Suppressor macrophage treated with lipopolysaccharide for 4 hours (primary cell): ENCODE results near the gene PPFIA4.
"Not testable (repeated sequence)": the region's sequence is repeated elsewhere in the genome, so short reads cannot be mapped to it uniquely, and the experiment has no call there.

ENCODE experiments used
- DNase-seq: peaks from one replicate; pipeline ENCODE4 v3.0.0-alpha.2; 2020

PPFIA4 gene

GRCh38 chr1:203026031-203026665, at the start of gene PPFIA4:
Gene PPFIA4 (plus strand): TSS chr1:203026491. CDS start chr1:203039009, 12,518 bp downstream.
- peak; percentile 91 for DNase-seq

DNA sequence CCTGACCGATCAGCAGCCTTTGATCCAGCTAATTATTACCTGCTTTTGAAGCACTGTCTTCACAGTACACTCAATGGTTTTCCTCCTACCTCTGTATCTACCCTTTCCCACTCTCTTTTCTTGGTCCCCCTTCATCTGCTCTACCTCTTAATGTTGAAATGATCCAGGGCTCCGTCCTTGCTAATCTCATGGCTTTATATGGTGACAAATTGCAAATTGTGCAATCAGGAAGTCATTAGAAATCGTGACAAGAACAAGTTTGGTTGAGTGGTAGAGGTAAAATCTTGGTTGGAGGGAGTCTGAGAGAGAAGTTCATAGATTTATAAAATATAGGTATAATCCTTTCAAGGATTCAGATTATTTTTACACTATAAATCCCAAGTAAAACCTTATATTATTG, 49.7 kb upstream of the PPFIA4 start:
- peak; percentile 43 for DNase-seq

DNA sequence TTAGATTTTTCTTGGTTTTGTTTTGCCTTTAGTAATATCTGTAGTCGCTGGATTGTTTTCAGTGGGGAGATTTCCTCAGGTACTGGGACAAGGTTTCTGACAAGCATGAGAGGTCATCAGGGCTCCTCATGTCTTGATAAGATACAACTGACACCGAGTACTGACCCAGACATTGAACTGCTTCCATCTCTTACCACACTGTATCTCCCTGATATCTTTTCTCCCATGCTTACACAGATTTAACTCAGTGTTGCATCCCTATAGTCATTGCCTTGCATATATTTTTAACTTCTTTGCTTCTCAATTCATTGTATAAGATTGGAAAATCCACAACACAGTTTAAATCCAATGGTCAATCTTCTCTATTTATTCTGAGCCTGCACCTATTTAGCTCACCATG, 46.8 kb upstream of the PPFIA4 start:
- no peak for DNase-seq

GRCh38 chr1:202981939-202982338, 44.4 kb upstream of the PPFIA4 start:
- DNase-seq: no peak

DNA sequence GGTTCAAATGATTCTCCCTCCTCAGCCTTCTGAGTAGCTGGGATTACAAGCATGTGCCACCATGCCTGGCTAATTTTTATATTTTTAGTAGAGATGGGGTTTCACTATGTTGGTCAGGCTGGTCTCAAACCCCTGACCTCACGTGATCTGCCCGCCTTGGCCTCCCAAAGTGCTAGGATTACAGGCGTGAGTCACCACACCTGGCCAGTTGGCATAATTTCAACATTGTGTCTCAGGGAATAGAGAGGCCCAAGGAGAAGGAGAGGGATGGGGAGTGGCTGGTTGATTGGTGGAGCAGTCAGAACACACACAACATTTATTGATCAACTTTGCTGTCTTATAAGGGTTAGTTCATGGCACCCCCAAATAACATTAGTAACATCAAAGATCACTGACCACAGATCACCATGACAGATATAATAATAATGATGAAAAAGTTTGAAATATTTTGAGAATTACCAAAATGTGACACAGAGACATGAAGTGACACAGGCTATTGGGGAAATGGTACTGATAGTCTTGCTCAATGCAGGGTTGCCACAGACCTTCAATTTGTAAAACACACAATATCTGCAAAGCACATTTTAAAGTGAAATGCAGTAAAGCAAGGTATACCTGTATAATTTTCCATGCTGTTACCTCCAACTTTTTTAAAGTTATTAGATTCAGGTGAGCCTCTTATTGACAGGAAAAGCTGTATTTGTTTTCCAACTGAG, 43.4 kb upstream of the PPFIA4 start:
- DNase-seq: peak; percentile 53

DNA sequence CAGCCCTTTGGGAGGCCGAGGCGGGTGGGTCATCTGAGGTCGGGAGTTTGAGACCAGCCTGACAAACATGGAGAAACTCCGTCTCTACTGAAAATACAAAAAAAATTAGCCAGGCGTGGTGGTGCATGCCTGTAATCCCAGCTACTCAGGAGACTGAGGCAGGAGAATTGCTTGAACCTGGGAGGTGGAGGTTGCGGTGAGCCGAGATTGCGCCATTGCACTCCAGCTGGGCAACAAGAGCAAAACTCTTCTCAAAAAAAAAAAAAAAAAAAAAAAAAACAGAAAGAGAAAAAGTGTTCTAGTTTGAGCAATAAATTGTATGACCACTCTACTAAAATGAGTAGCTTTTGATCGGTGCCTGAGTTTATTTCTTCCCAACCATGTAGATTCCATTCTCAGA, 40.2 kb upstream of the PPFIA4 start:
- not testable (repeated sequence) for DNase-seq

DNA sequence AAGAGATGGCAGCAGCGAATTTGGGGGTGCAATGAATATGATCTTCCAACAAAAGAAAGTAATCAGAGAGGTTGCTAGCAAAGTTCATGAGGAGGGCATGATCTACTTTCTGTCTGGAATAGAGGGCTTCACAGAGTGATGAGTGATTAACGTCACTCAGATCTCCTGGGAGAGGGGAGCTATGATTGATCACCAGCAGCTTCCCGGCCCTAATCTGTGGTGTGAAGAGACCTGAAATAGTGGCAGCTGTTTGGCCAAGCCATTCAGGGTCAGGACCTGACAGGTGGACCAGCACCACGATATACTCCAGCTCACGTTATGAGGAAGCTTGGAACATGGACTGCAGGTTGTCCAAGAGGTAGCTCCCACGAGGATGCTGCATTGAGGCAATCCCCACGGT, 39.0 kb upstream of the PPFIA4 start:
- DNase-seq: no peak

- DNase-seq: peak; percentile 17
These were observed 38.2 kb upstream of the PPFIA4 start for GRCh38 chr1:202987922-202988583.

DNA sequence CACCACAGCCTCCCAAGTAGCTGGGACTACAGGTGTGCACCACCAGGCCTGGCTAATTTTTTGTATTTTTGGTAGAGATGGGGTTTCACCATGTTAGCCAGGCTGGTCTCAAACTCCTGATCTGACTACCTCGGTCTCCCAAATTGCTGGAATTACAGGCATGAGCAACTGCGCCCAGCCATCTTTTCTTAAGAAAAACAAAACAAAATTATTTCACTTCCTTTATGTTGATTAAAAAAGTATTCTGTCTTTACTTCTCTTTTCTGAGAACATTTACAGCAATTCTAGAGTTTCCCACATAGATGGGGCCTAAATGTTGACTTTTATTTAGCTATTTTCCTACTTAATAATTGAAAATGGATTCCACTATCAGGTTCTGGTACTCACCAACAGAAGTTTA, 36.4 kb upstream of the PPFIA4 start:
- DNase-seq: peak; percentile 17

DNA sequence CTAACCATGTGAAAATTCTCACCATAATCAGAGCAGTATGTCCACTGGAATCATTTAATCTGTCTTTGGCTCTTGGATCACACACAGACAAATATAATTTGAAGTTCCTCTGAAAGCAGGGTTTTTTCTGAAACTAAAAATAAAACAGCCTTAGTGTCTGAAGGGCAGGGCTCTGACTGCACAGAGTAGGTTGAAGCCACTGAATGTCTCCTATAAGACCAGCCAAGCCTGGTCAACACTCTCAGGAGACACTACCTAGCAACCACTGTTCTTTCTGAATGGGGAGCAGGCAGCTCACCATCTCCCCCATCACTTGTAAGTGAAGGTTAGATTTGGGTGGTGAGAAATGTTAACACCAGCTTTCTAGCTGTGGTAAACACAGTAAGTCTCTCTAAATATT, 35.2 kb upstream of the PPFIA4 start:
- no peak for DNase-seq

GRCh38 chr1:202994756-202995155, 31.5 kb upstream of the PPFIA4 start:
- DNase-seq: no peak

DNA sequence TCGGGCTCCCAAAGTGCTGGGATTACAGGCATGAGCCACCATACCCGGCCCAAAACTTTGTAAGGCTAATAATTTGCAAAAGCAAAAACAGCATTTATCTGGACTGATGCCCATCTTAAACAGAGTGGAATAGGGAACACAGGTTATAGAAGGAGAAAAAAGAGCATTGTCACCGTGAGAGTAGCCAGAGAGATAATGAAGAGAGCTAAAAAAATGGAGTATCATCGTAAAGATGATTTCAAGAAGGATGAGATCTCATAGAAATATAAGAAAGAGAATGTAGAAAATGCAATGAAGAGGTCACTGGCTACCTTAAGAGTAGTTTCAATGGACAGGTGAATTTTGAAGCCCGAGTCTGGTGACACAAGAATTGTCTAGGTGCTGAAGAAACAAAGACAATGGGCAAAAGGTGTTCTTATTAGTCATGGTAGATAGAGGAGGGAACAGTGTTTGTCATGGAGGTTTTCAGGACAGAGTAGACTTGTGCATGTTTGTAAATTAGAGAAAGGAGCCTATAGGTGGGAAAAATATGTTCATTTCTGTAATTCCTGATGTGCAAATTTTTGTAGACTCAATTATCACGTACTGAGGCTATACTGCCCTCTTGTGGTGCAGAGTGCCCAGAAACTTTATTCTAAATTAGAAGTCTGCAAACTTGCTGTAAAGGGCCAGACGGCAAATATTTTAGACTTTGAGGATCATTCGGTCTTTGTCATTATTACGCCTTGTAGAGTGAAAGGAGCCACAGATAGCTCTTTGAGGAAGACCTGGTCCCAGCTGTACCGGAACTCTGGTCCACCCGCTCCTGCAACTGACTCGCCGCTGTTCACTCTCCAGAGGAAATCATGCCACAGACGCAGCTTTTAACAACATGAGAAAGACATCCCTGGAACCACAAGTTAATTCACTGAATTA, 27.2 kb upstream of the PPFIA4 start:
- peak; percentile 86 for DNase-seq

DNA sequence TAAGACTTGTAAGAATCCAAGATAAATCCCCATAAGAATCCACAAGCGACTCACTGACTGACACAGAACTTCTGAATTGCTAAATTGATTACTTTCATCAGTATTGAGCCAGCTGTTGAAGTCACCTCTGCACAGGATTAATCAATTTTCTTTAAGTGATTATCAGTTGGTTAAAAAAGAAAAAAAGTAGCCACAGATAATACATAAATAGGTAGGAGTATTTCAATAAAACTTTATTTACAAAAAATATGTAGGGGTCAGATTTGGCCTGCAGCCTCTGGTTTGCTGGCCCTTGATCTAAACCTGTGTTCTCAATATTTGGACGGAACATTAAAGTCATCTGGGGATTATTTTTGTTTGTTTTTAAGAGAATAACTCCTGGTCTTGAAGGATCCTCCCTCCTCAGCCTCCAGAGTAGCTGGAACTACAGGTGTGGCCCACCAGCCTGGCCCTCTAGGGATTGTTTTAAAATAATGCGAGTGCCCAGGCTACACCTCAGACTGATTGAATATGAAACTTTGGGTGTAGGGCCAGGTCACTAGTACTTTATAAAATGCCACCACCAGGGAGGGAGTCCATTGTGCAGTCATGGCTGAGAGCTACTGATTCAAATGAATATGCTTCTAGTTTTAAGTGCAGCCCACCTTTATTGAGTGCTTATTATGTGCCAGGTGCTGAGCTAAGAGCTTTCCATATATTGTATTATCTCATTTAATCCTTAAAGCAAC, 25.9 kb upstream of the PPFIA4 start:
- DNase-seq: no peak

- no peak for DNase-seq
These were observed 24.3 kb upstream of the PPFIA4 start for GRCh38 chr1:203001986-203002385.

DNA sequence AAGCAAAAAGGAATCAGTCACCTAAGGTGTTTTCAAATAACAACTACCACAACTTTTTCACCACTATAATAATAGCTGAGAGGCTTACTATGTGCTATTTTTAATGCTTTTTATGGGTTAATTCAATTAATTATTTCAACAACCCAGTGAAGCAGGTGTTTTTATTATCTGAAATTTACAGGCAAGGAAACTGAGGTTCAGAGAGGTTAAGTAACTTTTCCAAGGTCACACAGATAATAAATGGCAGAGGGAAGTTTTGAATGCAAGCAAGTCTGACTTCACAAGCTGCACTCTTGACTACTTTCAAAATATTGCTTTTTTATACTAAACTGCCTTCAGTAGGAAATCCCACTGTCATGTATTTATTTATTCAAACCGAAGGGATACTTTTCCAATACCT, 23.3 kb upstream of the PPFIA4 start:
- DNase-seq: no peak

GRCh38 chr1:203005395-203006142, 20.7 kb upstream of the PPFIA4 start:
- peak; percentile 78 for DNase-seq

- DNase-seq: peak; percentile 98
These were observed 19.1 kb upstream of the PPFIA4 start, which contains the start of gene TMEM183A for GRCh38 chr1:203006948-203007871. Gene TMEM183A (plus strand): TSS chr1:203007374. CDS start chr1:203007466, 92 bp downstream.

DNA sequence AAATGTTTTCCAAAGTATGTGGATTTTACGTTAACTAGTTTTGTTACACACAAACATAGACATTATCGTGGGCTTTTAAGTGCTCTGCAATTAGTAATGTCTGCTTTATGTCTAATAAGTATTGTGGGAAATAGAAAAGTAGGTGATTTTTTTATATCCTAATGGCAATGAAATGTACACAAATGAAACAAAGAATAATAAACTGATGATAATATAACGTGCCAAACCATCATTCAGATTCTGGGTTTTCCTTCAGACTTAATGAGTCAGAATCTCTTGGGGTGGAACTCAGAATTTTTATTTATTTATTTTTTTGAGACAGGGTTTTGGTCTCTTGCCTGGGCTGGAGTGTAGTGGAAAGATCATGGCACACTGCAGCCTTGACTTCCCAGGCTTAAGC, 17.1 kb upstream of the PPFIA4 start:
- DNase-seq: no peak

GRCh38 chr1:203011582-203011981, 14.7 kb upstream of the PPFIA4 start:
- DNase-seq: no peak

DNA sequence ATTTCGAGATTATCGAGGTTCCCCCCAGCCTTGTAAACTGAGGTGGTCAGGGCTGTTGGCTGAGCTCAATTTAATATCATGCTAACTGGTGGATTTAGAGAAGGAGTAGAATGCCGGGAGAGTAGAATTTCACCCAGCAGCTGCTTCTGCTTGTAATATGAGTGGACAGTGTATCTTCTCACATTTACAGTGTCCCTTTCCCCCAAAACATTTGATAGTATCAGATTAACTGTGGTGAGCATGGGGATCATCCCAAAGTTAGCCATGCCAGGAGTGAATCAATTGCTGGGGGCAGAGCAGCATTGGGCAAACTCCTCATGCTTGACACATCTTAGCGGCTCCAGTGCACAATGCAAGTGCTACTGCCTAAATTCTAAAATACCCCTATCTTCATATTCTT, 9.2 kb upstream of the PPFIA4 start:
- DNase-seq: no peak
